VCaP (cell line): ENCODE results near the gene DLK1.

ENCODE experiments used
- H3K27ac ChIP-seq: fragments of 450-650 bp; 2 replicates; pipeline ENCODE4 v1.5.1; 2017
- CTCF ChIP-seq: fragments of 450-650 bp; conservative IDR thresholded peaks from 2 replicates; pipeline ENCODE4 v1.5.1; 2017; ENCODE audit warnings: mild to moderate bottlenecking, moderate library complexity

Gene DLK1

GRCh38 chr14:100770605-100771120 is 44.0 kb downstream of the DLK1 start:
- no peak overlapping the region for H3K27ac ChIP-seq
- no peak for TF ChIP-seq CTCF

- TF ChIP-seq CTCF = no peak
- no peak overlapping the region for H3K27ac ChIP-seq
Observed at GRCh38 chr14:100771121-100771800, 44.6 kb downstream of the DLK1 start.

- no peak overlapping the region for H3K27ac ChIP-seq
- no peak for TF ChIP-seq CTCF
Observed at GRCh38 chr14:100772607-100773165, 46.0 kb downstream of the DLK1 start.

GRCh38 chr14:100773331-100774163 is 46.9 kb downstream of the DLK1 start:
- no peak for TF ChIP-seq CTCF
- H3K27ac ChIP-seq = no peak overlapping the region

GRCh38 chr14:100774164-100774537 is 47.5 kb downstream of the DLK1 start:
- no peak overlapping the region for H3K27ac ChIP-seq
- TF ChIP-seq CTCF = no peak

- TF ChIP-seq CTCF = no peak
- H3K27ac ChIP-seq = no peak overlapping the region
Observed at GRCh38 chr14:100775351-100775830, 48.7 kb downstream of the DLK1 start.
